DLD1 (cell line): ENCODE data around the gene ACTR1A.
"Not testable (repeated sequence)": the region's sequence is repeated elsewhere in the genome, so short reads cannot be mapped to it uniquely, and the experiment has no call there.

Experiments used
- in situ Hi-C: cut with HindIII; loops from 2 replicates; pipeline ENCODE4 v1.10.0; 2017; ENCODE audit warnings: low sequenced_read_pairs

ACTR1A gene

GRCh38 chr10:102458656-102459055, 43.9 kb downstream of the ACTR1A start:
- in situ Hi-C loops, result no loop called here

GRCh38 chr10:102457591-102458150, 44.8 kb downstream of the ACTR1A start:
- in situ Hi-C loops, result no loop called here

- in situ Hi-C loops, result no loop called here
Observed at GRCh38 chr10:102455893-102456471, 46.5 kb downstream of the ACTR1A start.

- in situ Hi-C loops, result not testable (repeated sequence)
Observed at GRCh38 chr10:102454662-102455487, 47.6 kb downstream of the ACTR1A start.

- in situ Hi-C loops, result no loop called here
Observed at GRCh38 chr10:102453502-102453901, 49.0 kb downstream of the ACTR1A start.

GRCh38 chr10:102452672-102453340, 49.7 kb downstream of the ACTR1A start:
- in situ Hi-C loops, result no loop called here

GRCh38 chr10:102451105-102451969, 51.2 kb downstream of the ACTR1A start, which contains the start of gene C10orf95:
TSS of gene C10orf95 (minus strand) at chr10:102451543. CDS start at chr10:102451093, 450 bp downstream.
- in situ Hi-C loops, result no loop called here

- in situ Hi-C loops, result no loop called here
Observed at GRCh38 chr10:102450374-102451104, 52.0 kb downstream of the ACTR1A start.

- in situ Hi-C loops, result no loop called here
Observed at GRCh38 chr10:102450124-102450373, 52.5 kb downstream of the ACTR1A start.

- in situ Hi-C loops, result no loop called here
Observed at GRCh38 chr10:102449321-102450123, 53.0 kb downstream of the ACTR1A start.

GRCh38 chr10:102444851-102445250, 57.7 kb downstream of the ACTR1A start:
- in situ Hi-C loops, result no loop called here

GRCh38 chr10:102438374-102438773, 64.1 kb downstream of the ACTR1A start:
- in situ Hi-C loops, result no loop called here

GRCh38 chr10:102437515-102437914, 65.0 kb downstream of the ACTR1A start:
- in situ Hi-C loops, result no loop called here

GRCh38 chr10:102436312-102436711, 66.2 kb downstream of the ACTR1A start:
- in situ Hi-C loops, result no loop called here

- in situ Hi-C loops, result no loop called here
Observed at GRCh38 chr10:102435529-102436233, 66.8 kb downstream of the ACTR1A start.

- in situ Hi-C loops, result no loop called here
Observed at GRCh38 chr10:102435133-102435497, 67.4 kb downstream of the ACTR1A start.

GRCh38 chr10:102434394-102435132, 67.9 kb downstream of the ACTR1A start:
- in situ Hi-C loops, result no loop called here

- in situ Hi-C loops, result no loop called here
Observed at GRCh38 chr10:102433619-102434046, 68.9 kb downstream of the ACTR1A start.
